SK-N-MC (cell line): ENCODE results near the gene DIAPH1.

Source experiments
- DNase-seq: peaks from one replicate; pipeline ENCODE4 v3.0.0-alpha.2; 2011; ENCODE audit warnings: low read depth, low spot score
- H3K27ac ChIP-seq: fragments of 200-600 bp; sonication (generic); 2 replicates; pipeline ENCODE4 v1.5.1; 2016; ENCODE audit warnings: mixed run types
- H3K36me3 ChIP-seq: fragments of 200-600 bp; sonication (generic); 2 replicates; pipeline ENCODE4 v1.6.1; 2017; ENCODE audit warnings: antibody characterized with exemption, low read length, mixed read lengths; ENCODE audit not compliant: insufficient read depth
- H3K4me3 ChIP-seq: fragments of 200-600 bp; sonication (generic); 2 replicates; pipeline ENCODE4 v1.5.1; 2016
- H3K9ac ChIP-seq: fragments of 200-600 bp; sonication (generic); 2 replicates; pipeline ENCODE4 v1.8.0; 2017; ENCODE audit warnings: mixed run types, mixed read lengths; ENCODE audit not compliant: insufficient read length
- H3K9me3 ChIP-seq: fragments of 200-600 bp; sonication (generic); 2 replicates; pipeline ENCODE4 v1.6.1; 2017; ENCODE audit warnings: low read depth, mild to moderate bottlenecking, antibody characterized with exemption, low read length, moderate library complexity, mixed read lengths
- EZH2 ChIP-seq: fragments of 200-600 bp; sonication (generic); IDR thresholded peaks from one replicate; pipeline ENCODE4 v1.6.1; 2017; ENCODE audit warnings: antibody characterized with exemption
- FOXP2 ChIP-seq: optimal IDR thresholded peaks from 2 replicates; pipeline ENCODE3; 2011; ENCODE audit warnings: mild to moderate bottlenecking, moderate library complexity; ENCODE audit not compliant: insufficient read depth; ENCODE audit errors: extremely low read length, control extremely low read depth
- POLR2AphosphoS5 ChIP-seq: IDR thresholded peaks from 2 replicates; pipeline ENCODE4 v1.6.1; 2012; ENCODE audit warnings: mild to moderate bottlenecking, low read depth, low read length, borderline replicate concordance

Gene DIAPH1

GRCh38 chr5:141476132-141476911 lies 142.5 kb downstream of the DIAPH1 start:
- DNase-seq = no peak
- Histone ChIP-seq H3K27ac (no peak overlapping the region), H3K9me3 (no peaks in the 10 kb centered on the region; the same call in 1 of the 2 replicates), H3K9ac (peak overlapping the region; percentile 72), H3K4me3 (peak overlapping the region; percentile 82), H3K36me3 (peaks cover 12% of the 10 kb centered on the region; the same call in 1 of the 2 replicates)
- no peak for TF ChIP-seq POLR2AphosphoS5
- TF ChIP-seq FOXP2 = no peak
- TF ChIP-seq EZH2 = no peak

DNA sequence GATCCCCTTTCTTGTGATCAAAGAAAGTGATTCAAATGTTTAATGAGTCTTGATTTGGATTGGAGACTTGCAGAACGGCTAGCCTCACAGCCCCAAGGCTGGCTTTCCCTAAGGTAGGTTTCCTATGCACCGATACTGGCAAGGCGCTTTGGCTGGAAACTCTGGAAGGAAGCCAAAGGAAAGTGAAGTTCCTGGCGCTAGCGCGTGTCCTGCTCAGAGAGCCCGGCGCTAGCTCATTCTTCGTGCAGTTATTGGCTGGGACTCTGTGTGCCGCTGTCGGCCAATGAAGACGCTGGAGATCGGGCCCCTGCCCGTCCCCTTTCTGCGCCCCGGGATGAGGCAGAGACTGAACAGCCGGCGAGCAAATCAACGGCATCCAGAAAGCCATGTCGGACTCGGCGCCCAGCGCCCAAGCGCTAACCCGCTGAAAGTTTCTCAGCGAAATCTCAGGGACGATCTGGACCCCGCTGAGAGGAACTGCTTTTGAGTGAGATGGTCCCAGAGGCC lies 143.1 kb downstream of the DIAPH1 start, which contains the start of gene PCDHGC3:
TSS of gene PCDHGC3 (plus strand) at position 342 of the 507 bp plus-strand sequence. CDS start at position 493, 151 bp downstream.
- Histone ChIP-seq H3K9me3 (no peaks in the 10 kb centered on the region; the same call in 1 of the 2 replicates), H3K27ac (no peak within 1 kb of the TSS), H3K4me3 (peak within 1 kb of the TSS; percentile 82), H3K36me3 (peaks cover 12% of the 10 kb centered on the region; the same call in 1 of the 2 replicates), H3K9ac (peak within 1 kb of the TSS; percentile 72)
- peak; percentile 45 for DNase-seq
- no peak for TF ChIP-seq EZH2
- peak; percentile 72 for TF ChIP-seq POLR2AphosphoS5

- Histone ChIP-seq H3K4me3 (no peak overlapping the region), H3K9ac (no peak overlapping the region), H3K36me3 (no peaks in the 10 kb centered on the region), H3K9me3 (no peaks in the 10 kb centered on the region), H3K27ac (no peak overlapping the region)
- no peak for TF ChIP-seq FOXP2
- no peak for TF ChIP-seq EZH2
- TF ChIP-seq POLR2AphosphoS5 = no peak
- DNase-seq = no peak
These were observed 153.4 kb downstream of the DIAPH1 start for GRCh38 chr5:141465351-141465750.
